VCaP (cell line): ENCODE measurements around the gene MTURN.

Experiments
- H3K27ac ChIP-seq: fragments of 450-650 bp; 2 replicates; pipeline ENCODE4 v1.5.1; 2017
- TF ChIP-seq, protein P1 (sequence below): fragments of 450-650 bp; conservative IDR thresholded peaks from 2 replicates; pipeline ENCODE4 v1.5.1; 2017; ENCODE audit warnings: mild to moderate bottlenecking, moderate library complexity

MTURN gene

DNA sequence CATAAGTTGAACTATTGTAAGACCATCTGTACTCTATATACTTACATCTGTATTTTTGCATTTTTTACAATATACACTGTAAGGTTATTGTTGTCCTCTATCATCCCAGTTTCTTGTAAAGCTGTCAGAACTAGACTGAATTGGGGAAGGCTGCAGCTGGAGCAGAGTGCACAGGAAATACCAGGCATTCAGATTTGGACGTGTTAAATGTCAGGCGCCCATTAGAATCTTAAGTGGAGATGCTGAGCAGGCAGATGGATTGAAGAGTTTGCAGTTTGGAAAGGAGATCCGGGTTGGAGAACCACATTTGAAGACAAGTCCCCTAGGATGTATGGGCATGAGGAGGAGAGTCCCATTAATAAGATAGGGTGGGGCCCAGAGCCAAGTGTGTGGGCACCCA is 40.4 kb downstream of the MTURN start:
- no peak overlapping the region for H3K27ac ChIP-seq
- TF ChIP-seq, protein P1, sequence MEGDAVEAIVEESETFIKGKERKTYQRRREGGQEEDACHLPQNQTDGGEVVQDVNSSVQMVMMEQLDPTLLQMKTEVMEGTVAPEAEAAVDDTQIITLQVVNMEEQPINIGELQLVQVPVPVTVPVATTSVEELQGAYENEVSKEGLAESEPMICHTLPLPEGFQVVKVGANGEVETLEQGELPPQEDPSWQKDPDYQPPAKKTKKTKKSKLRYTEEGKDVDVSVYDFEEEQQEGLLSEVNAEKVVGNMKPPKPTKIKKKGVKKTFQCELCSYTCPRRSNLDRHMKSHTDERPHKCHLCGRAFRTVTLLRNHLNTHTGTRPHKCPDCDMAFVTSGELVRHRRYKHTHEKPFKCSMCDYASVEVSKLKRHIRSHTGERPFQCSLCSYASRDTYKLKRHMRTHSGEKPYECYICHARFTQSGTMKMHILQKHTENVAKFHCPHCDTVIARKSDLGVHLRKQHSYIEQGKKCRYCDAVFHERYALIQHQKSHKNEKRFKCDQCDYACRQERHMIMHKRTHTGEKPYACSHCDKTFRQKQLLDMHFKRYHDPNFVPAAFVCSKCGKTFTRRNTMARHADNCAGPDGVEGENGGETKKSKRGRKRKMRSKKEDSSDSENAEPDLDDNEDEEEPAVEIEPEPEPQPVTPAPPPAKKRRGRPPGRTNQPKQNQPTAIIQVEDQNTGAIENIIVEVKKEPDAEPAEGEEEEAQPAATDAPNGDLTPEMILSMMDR = no peak

DNA sequence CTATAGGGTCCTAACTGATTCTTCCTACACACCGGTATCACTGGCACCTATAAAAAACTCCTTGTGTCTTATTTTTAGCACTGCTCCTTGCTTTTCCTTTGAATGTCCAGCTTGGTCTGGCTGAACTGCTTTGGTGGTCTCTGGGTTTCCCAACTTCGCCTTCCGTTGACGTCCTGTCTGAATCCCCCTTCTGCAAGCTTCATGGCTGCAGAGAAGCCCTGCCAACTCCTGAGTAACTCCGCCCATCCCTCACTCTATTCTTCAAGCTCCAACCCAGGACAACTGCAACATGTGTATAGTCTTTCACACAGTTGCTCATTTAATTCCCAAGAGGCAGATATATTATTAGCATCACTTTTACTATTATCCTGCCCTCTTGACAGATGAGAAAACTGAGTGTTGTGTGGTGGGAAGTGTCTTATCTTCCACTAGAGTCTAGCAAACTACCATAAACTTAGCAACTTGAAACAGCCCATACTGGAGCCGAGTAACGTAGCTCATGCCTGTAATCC is 40.9 kb downstream of the MTURN start:
- H3K27ac ChIP-seq = no peak overlapping the region
- TF ChIP-seq, protein P1 = no peak

DNA sequence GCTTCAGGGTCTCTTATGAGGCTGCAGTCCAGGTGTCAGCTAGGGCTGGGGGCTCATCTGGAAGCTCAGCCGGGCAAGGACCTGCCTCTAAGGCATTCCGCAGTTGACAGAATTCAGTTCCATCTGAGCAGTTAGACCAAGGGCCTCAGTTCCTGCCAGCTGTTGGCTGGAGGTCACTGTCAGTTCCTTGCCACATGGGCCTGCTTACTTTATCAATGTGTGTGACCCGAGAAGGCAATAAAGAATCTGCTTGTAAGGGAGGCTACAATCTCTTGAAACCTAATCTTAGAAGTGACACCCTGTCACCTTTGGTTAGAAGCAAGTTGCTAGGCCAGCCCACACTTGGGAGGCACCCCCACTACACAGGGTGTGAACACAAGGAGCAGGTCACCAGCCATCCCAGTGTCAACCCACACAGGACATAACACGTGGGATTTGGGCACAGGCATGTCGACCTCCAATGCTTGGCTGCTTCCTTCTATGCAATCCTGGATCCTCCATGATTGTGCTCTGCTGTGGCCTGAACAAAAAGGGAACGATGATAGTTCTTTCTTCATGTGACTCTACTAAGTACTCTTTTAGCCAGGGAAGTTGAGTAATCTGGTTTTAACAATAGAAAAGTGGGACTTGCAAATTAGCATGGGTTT is 41.8 kb downstream of the MTURN start:
- no peak overlapping the region for H3K27ac ChIP-seq
- TF ChIP-seq, protein P1 = no peak

DNA sequence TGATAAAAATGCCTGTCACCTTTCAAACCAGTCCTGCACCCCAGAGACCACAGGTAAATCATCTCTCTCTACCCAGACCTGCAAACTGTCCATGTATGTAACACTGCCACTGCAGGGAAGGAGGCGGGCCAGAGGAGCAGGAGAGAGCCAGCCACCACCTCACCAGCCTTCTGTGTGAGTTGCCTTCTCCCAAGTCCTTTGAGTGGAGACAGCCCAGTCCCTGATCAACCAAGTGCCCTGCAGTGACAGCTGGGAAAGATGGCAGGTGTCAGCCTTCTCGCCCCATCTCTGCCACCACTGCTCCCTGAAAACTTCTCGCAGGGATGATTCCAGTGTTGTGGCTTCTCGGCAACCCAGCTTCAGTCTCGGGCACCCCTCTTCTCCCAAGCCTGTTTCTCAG is 42.4 kb downstream of the MTURN start:
- TF ChIP-seq, protein P1 = no peak

DNA sequence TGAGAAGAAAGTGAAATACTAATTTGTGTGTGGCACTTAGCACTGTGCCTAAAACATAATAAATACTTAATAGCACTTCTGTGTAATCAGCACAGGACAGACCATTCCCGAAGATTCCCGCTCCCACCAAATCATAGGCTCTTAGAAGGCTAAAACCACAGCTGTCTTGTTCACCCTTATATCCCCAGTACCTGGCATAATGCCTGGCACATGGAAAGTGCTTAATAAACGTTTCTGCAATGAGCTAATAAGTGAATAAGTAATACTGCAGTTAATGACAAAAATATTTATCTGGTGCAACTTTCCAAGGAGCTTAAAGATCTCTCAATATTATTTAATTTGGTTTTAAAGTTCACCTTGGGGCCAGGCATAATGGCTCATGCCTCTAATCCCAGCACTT is 43.2 kb downstream of the MTURN start:
- TF ChIP-seq, protein P1 = no peak
- H3K27ac ChIP-seq = no peak overlapping the region

More for the DNA sequence above, 42.4 kb downstream of the MTURN start:
- no peak overlapping the region for H3K27ac ChIP-seq

DNA sequence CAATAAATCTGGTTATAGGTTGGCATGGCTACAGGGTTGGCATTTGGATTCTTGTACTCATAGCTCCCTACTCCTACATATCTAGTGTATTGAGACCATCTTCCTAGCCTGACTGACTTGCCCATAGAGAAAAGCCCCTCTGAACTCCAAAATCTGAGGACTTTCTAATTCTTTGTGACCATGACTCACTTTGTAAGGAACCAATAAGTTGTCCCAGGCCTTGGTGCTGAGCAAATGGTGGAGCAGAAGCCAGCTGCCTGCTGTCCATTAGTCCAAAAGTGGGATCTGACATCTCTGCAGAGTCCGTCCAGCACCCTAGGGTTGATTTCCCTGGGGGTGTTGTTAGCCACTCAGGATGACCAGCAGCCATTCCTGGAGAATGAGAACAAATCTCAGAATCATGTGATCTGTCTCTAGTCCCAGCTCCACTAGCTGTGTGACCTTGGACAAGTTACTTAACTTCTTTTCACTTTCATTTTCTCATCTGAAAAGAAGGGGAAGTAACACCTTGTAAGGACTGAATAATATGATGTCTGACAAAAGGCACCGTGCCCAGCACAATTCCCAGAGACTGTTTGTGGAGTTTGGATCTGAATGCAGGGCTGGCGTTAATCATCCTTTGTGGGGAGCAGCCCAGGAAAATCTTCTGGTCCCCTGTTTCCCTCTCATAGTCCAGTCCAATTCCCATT is 44.1 kb downstream of the MTURN start:
- H3K27ac ChIP-seq = no peak overlapping the region
- TF ChIP-seq, protein P1 = no peak

DNA sequence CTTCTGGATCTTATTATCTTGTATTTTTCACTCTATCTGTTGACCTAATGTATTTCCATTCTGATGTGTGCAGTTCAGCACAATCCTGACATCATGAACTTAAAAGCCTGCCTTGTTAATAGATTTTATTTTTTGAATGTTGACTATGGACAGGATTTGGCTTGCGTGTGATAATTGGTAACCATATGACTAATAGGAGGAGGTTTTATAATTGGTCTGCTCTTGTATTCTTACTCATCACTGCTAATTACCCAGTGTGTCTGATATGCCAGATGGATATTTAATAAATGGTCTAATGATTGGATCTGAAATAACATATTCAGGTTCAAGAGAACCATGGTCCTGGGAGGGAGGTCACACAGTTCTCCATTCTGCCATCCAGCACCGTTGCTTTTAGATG is 45.9 kb downstream of the MTURN start:
- TF ChIP-seq, protein P1 = no peak
- H3K27ac ChIP-seq = no peak overlapping the region
